GM19025 (cell line): ENCODE data around the gene VSTM2B.

Experiments used
- ATAC-seq: cut with Tn5 transposase; IDR thresholded peaks from one replicate; pipeline ENCODE4 v1.9.1; 2021; ENCODE audit warnings: mild to moderate bottlenecking, low read depth, moderate library complexity; ENCODE audit not compliant: unreplicated experiment

VSTM2B gene

DNA sequence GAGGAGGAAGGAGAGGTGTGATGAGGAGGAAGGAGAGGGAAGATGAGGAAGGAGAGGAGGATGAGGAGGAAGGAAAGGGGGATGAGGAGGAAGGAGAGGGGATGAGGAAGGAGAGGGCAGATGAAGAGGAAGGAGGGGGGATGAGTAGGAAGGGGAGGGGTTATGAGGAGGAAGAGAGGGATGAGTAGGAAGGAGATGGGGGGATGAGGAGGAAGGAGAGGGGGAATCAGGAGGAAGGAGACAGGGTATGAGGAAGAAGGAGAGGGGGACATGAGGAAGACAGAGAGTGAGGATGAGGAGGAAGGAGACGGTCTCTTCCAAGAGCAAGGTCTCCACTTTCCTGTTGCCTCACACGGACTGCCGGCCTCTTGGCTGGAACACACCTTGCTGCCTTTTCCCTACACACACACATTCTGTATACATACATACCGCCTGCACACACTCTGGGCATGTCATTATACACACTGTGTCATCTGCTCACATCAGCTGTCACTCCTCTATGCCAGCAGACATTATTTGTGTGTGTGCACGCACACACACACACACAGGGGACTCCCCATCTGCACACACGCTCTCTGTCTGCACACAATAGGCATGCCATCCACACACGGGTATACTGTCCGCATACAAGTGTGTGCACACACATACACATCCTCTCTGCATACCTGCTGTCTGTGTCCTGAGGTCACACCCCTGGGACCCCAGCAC is 11.1 kb upstream of the VSTM2B start:
- no peak for ATAC-seq

DNA sequence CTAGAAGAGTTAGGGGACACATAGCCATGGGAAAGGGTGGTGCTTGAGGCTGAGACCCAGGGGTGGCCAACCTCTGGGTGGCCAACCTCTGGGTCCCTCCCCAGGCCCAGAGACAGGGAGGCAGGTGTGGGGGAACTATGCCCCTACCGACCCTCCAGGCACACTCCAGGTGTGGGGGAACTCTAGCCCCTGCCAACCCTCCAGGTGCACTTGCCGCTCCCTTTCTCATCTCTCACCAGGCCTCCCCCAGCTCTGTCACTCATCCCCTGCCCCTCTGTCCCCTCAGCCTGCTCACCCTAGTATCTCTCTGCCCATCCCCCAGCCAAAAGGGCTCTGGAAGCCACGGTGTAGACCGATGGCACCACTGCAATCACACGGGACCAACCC is 10.6 kb upstream of the VSTM2B start:
- ATAC-seq = no peak

DNA sequence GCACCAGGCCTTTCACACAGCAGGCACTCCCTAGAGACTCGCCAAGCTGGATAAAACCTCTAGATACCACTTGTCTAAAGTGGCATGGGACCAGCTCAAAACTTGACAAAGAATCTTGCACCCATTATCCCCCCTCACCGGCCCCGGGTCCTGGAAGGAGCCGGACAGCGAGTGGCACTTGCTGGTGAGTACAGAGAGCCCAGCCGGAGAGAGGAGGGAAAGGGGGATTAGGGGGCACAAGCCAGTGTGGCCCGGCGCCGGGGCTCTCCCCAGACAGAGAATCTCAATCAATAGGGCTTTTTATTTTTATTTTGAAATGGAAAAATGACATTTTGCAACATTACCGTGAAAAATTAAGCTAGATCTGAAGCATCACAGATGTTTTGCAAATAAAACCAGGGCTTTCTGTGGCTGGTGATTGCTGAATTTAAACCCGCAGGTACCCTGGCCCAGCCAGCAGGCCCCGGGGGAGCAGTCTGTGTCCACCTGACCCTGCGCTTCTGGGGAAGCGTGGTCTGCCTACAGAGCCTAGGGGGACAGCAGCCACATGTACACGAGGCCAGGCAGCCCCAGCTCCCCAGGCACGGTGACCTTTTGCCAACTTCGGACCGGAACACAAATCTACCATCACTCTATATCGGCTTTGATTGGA is 10.0 kb upstream of the VSTM2B start:
- ATAC-seq = no peak

- no peak for ATAC-seq
Measured at GRCh38 chr19:29516358-29516725, 9.5 kb upstream of the VSTM2B start.

DNA sequence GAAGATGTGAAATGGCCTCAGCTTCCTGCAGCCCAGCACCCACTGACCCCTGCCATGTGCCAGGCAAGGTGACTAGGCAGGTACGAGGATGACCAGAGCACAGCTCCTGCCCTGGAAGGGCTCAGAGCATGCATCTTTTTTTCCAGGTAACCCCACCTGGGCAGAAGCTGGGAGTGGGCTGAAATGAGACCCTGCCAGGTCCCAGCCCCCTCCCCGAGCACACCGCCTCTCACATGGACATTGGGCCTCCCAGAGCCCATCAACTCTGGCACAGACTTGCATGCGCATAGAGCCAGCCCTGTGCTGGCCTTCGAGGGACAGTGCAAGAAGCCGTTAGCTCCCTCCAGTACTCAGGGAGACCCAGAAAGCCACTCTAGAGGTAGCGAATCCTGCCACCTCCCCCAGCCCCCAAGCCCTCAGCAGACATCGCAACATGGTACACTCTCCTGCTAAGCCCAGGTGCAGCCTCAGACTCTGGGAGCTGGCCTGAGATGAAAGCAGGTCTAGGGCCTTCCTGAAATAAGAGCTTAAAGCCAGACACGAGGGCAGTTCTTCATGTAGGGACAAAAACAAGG is 8.9 kb upstream of the VSTM2B start:
- ATAC-seq = no peak

GRCh38 chr19:29517412-29517811 is 8.4 kb upstream of the VSTM2B start:
- no peak for ATAC-seq

- ATAC-seq = no peak
Measured at GRCh38 chr19:29517946-29518345, 7.8 kb upstream of the VSTM2B start.

DNA sequence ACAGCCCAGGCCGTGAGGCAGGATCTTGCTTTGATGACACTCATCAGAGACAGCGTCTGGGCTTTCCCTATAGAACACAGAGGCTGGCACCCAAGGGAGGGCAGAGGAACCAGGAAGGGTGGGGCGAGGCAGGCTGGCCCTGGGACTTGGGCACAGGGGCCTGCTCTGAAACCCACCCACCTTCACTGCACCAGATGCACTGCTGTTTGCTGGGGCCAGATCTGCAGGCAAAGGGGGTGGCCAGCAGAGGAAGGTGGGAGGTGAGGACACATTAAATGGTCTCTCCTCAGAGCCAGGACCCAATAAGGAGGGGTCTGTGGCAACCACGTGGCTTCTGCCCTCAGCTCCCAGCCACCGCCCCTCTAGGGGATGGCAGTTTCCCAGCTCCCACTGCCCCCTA is 6.6 kb upstream of the VSTM2B start:
- ATAC-seq = no peak

DNA sequence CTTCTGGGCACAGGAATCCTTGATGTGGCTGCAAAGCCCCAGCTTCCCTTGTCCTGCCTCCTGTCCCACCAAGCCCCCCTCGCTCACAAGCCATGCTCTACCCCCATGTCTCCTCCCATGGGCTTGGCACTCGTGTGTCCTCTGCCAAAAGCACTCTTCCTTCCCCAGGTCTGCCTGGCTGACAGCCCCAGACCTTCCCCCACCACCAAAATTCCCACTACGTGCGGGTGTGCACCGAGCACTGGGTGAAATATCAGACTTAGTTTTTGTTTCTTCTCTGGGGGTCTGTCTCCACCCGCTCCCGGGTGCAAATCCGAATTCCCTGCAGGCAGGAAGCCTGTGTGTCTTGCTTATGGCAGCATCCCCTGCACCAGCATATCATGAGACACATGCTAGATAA is 5.9 kb upstream of the VSTM2B start:
- ATAC-seq = no peak

- no peak for ATAC-seq
Measured at GRCh38 chr19:29520390-29520789, 5.4 kb upstream of the VSTM2B start.

DNA sequence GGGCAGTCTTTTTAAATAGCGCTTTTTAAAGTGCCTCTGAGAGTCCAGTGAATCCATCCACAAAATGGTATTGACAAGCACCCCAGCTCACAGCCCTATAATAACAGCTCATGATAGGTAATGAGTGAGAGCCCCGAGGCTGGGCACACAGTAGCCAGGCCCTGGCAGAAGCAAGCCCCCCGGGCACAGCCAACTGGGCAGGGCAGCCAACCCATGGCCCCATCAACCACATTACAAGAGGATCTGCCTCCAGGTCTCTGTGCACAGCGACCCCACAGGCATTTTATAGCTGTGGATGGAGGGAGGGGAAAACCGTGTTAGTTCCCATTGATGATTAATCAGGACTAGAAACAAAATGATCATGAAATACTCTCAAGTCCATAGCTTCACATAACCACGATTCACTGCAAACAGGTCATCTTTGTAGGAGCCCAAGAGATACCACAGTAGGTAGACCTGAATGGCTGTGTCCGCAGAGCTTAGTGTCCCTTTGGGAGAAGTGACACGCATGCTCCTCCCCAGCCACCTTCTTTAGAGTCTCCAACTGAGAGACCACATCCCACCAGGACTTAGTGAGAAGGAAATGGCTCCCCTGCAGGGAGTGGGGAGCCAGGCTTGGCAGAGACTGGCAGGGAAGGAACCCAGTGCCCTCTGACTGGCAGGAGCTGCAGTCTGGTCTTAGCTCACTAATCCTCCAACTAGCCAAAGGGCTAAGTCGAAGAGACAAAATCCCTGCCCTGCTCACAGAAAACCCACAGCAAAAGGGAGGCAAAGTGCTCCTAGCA is 4.3 kb upstream of the VSTM2B start:
- ATAC-seq = no peak

DNA sequence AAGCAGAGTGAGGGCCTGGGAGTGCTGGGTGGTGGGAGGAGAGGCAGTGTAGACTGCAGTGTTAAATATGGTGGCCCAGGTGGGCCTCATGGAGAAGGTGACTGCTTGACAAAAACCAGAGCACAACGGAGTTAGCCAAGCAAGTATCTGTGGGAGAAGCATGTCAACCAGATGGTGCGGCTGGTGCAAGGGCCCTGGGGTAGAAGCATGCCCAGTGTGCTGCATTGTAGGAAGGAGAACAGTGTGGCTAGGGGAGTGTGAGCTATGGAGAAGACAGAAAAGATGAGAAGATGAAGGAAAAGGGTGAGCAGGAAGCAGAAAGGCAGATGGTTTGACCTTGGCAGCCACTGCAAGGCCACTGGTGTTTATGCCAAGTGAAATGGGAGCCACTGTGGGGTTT is 2.2 kb upstream of the VSTM2B start:
- ATAC-seq = no peak

GRCh38 chr19:29524201-29524911 is 1.4 kb upstream of the VSTM2B start:
- no peak for ATAC-seq

DNA sequence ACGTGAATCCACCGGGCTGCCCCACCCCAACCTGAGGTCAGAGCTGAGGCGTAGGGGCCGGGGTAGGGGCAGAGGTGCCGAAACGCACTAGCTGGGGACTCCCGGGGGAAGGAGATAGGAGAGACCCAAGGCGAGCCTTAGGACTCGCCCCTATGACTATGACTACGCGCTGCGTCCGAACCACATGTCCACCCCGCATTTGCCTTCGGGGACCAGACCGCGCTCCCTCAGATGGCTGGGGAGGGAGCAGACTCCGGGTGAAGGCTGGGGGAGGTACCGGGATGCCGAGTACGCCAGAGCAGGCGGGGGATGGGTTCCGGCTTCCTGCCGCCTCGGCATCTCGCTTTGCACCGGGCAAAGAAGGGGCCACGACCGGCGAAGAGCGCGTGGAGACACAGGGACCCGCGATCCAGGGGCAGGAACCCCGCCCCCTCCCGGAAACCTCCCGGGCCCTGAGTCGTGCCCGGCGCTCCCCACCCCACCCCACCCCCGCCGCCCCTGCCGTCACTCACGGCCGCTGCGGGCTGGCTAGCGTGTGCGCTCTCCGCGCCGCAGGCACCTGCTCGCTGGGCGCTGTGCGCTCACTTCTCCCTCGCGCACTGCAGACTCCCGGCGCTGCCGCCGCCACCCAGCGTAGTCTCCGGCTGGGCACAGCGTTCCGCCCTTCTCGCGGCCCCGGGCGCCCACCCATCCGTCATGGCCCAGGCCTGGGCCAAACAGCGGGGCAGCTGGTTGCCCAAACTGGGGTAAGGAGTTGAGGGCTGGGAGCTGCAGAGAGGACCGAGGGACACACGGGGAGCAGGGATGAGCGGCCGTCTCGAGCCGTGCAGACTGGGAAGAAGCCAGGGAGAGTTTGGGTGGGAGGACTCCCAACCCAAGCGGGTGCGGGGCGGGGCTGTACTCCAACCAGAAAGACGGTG is 622 bp upstream of the VSTM2B start:
- ATAC-seq = no peak

GRCh38 chr19:29526730-29527499 is 1.1 kb downstream of the VSTM2B start:
- ATAC-seq = no peak

DNA sequence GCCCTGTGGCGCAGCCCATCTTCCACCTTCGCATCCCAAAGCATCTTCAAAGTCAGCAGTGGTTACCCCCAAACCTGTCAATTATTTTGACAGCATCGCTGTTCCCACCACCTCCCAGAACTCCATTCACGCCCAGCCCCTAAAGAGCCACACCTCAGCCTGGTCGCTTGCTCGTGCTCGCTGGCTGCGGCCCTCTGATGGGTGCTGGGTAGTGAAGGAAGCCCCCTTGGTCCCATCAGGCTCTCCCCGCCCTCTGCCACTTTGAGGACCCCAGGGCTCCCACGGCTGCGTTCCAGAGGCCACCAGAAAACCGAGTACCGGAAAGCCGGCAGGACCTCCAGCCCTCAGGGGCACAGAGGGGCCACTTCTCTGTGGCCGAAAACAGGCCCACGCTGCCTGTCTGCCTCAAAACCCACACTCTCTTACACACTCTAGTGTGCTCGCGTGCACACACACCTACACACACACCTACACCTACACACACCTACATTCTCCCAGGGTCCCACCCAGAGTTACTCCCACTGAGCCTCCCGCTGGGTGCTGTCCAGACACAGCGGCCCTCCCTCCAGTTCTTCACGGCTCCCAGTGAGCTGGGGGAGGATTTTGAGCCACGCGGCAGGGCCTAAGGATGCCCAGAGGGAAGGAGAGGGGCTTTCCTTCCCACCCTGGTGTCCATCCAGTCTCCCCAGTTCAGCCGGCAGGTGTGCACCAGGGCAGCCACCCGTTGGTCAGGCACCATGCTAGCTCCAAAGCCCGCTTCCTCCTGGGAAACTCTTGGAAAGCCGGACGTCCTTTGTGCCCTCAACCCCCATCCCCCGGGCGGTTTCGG is 1.9 kb downstream of the VSTM2B start:
- no peak for ATAC-seq

DNA sequence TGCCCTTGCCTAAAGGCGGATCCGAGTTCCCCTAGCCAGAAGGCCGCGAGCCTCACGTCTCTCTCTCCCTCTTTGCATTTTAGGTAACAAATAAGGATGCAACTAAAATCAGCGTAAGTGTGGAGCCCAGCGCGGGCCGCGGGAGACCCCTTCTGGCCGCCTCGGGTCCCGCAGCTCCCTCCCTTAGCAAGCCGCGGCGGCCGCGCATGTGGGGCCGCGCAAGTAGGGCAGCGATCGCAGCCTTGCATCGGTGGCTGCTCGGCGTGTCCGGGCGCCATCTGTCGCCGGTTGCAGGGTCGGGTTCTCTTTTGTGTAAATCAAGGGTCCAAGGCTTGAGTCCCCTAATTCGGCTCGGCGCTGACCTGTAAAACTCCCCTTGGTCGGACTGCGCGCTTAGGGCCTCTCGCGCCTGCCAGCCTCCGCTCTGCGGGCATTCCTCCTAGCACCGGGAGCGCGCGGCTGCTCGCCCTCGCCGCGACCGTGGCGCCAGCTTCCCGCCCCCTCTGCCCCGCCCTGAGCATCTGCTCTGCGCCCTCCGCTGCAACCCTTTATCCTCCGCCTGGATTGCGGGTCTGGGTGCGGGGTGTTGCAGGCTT is 2.7 kb downstream of the VSTM2B start:
- ATAC-seq = peak; percentile 65
